NCI-H82 (cell line): ENCODE results near the gene ZC3H18.
A peak's percentile ranks its signal among the peaks of the same experiment; 100 is the strongest.

ENCODE experiments used
- DNase-seq: peaks from one replicate; lab custom pipeline; 2025; lab: John Stamatoyannopoulos, UW

Gene ZC3H18

DNA sequence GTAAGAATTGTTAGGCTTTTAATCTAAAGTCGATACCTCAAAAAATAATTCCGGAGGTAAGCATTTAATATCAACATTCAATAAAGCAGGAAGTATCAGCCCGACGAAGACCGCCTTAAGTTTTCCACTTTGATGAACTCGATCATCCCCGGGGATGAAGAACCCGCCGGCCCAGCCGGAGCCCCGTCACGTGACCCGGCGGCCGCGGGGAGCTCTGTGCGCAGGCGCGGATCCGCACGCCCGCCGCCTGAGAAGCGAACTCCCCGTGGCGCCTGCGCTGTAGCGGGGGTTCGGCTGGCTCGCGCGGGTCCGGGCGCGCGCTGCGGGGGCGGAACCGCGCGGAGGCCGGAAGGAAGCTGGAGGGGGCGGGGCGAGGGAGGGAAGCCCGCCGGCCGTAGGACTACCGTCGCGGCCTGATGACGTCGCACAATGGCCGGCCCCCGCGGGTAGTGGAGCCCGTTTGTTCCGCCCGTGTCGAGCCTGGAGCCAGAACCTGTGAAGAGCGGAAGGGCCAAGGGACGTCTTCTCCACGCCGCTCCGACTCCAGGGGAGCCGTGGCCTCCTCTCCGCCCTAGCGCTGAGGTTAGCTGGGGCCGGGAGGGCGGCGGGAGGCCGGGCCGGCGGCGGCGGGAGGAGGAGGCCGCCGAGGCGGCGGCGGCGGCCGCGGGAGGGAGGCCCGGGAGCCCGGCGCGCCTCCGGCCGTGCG is at the start of gene ZC3H18:
Gene ZC3H18, plus strand, starts transcription at position 419 of the 706 bp plus-strand sequence. CDS start 6,721 bp downstream, outside the sequence.
- peak; percentile 97 for DNase-seq

GRCh38 chr16:88521674-88522073 is 48.5 kb upstream of the ZC3H18 start:
- no peak for DNase-seq

DNA sequence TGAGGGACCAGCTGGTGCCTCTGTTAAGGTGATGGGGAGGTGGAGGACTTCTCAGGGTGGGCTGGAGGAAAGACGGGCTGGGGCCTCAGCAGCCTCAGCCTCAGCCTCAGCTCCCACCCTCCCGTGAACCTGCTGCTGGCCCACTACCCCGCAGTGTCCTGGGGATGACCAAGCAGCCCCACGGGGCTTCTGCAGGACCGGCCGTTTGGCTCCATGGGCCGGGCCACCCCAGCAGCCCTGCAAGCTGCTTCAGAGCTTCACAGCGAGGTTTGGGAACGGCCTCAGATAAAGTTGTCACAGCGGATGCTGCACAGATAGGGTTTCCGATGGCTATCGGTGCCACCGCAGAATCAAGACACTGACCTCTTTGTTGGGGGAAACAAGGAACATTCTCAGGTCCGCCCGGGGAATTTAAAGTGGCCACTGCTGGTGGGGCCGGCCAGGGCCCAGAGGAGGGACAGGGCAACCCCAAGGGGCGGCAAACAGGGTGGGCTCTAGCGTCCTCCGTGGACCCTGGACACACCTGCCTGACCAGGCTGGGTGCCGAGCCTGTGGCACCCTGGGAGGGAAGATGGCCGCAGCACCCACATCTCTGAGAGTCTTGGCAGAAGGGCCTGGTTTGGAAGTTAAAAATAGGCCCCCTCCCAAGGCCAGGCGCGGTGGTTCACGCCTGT is 47.8 kb upstream of the ZC3H18 start:
- no peak for DNase-seq

- DNase-seq = no peak
Observed at GRCh38 chr16:88523309-88524161, 46.7 kb upstream of the ZC3H18 start.

DNA sequence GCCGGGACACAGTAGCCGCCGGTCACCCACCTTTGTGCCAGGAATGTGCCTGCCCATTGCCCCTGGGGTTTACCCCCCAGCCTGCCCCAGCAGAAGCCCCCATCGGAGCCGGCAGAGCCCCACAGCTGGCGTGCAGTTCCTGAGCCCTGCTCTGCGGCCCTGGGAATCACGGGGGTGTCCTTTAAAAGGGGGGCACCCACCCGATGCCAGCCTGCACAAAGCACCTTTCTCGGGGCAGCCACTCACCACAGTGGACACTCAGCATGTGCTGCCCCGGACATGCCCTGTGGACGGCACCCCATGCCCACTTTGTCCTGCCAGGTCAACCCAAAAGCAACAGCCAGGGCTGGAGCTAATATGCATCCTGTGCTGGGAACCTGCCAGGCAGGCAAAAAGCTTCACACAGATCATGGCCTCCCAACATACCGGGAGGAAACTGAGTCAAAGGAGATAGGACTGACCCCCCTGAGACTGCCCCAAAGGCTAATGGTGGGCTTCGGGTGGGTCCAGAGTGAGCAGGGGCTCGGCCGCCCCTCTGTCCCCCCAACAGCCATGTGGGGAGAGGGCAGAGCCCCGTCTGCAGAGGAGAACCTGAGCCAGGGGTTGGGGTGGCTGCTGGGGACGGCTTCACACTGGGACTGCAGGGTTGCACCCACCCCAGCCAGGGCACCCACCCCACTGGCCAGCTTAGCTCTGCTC is 45.8 kb upstream of the ZC3H18 start:
- DNase-seq = no peak

- no peak for DNase-seq
Observed at GRCh38 chr16:88524973-88525662, 45.1 kb upstream of the ZC3H18 start.

- no peak for DNase-seq
Observed at GRCh38 chr16:88525663-88525990, 44.6 kb upstream of the ZC3H18 start.

GRCh38 chr16:88526008-88526905 is 43.9 kb upstream of the ZC3H18 start:
- DNase-seq = no peak

DNA sequence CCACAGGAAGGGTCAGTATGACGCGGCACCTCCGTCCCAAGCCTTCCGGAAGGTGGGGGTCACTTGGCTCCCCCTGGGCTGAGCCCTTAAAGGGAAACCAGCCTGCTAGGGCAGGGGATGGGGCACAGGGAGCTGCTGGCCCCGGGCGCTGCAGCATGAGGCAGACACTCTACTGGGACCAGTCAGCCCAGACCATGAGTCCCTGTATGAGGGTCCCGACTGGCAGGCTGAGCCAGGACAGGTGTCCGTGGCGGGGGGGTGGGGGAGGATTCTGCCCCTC is 43.4 kb upstream of the ZC3H18 start:
- DNase-seq = no peak

- DNase-seq = peak; percentile 62
Observed at GRCh38 chr16:88527186-88527936, 42.8 kb upstream of the ZC3H18 start.

DNA sequence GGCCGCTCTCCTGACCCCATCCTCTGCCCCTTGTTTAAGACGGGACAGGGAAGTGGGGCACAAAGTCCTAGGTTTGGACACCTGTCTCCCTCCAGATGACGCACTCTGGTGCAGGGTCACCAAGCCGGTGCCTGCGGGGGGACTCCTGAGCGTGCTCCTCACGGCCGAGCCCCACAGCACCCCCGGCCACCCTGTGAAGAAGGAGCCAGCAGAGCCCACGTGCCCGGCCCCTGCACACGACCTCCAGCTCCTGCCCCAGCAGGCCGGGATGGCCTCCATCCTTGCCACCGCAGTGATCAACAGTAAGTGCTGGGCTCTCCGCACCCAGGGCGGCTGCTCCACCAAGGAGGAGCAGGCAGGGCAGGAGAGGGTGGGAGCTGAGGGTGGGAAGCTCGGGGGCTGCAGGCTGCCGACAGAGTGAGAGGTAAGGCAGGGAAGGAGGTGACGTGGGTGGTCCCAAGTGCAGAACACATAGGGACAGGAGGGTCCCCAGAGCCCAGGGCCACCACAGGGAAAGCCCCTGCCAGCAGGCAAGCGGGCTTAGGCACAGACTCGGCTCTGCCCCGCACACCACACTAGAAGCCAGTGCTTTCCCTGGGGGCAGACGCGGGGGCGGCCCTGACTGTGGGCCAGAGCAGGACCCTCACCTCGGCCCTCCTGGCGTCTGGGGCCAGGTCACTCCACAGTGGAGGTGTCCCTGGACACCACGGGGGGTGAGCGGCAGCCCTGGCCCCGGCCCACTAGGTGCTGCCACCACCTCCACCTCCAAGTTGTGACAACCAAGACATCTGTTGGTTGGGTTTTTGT is 42.1 kb upstream of the ZC3H18 start:
- DNase-seq = no peak

- DNase-seq = no peak
Observed at GRCh38 chr16:88528902-88529318, 41.3 kb upstream of the ZC3H18 start.

DNA sequence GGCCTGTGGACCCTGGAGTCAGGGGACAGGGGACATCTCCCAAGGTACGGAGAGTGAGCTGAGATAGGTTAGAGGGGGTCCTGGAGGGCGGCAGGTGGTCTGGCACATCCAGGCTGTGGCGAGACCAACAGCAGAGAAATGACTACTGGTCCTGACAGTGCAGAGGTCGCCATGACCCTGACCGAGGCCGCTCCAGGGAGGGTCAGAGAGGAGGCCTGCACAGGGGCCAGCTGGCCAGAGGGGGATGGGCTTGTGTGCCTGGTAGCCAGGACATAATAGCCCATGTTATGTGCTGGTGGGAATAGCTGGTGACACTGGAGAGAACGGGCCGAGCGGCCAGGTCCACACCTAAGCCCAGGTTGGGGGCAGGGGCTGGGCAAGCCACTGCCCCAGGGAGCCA is 40.6 kb upstream of the ZC3H18 start:
- DNase-seq = no peak

GRCh38 chr16:88530051-88530857 is 39.9 kb upstream of the ZC3H18 start:
- DNase-seq = no peak

- no peak for DNase-seq
Observed at GRCh38 chr16:88530858-88531203, 39.4 kb upstream of the ZC3H18 start.

- DNase-seq = no peak
Observed at GRCh38 chr16:88531346-88531745, 38.9 kb upstream of the ZC3H18 start.

DNA sequence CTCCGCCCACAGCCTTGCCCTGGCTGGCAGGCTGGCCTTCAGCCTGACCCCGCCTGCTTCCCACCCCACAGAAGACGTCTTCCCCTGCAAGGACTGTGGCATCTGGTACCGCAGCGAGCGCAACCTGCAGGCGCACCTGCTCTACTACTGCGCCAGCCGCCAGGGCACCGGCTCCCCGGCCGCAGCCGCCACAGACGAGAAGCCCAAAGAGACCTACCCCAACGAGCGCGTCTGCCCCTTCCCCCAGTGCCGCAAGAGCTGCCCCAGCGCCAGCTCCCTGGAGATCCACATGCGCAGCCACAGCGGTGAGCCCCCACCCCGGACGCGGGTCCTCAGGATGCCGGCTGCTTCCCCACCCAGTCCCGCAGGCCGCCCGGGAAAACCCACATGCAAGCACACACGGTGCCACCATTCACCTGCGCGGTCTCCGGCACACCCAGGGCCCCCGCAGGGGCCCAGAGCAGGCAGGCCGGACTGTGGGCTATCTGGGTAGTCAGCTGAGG is 38.2 kb upstream of the ZC3H18 start:
- no peak for DNase-seq
